CD4-positive, alpha-beta T cell treated with Interleukin-17A for 1 hour (primary cell): Measurements from ENCODE around the gene CPB1.

Experiments
- DNase-seq: peaks from one replicate; pipeline ENCODE4 v3.0.0-alpha.2; 2020

The CPB1 gene

GRCh38 chr3:148889828-148890227 is 62.2 kb downstream of the CPB1 start:
- DNase-seq = no peak

DNA sequence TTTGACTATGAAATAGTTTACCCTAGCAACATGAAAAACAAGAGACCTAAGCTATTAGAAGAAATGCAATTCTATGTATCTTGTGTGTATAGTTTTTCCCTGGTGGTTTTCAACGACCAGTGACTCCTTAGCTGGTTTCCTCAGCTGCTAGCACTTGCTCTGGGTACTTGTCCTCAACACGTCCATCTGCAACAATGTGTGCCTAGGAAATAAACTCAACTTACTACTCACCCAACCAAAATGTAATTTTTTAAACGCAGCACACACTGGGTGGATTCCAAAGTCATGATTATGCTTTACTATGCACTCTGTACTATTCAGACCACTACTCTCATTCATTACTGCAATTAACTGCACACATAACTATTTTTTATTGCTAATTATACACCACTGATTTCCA is 68.5 kb downstream of the CPB1 start:
- no peak for DNase-seq

DNA sequence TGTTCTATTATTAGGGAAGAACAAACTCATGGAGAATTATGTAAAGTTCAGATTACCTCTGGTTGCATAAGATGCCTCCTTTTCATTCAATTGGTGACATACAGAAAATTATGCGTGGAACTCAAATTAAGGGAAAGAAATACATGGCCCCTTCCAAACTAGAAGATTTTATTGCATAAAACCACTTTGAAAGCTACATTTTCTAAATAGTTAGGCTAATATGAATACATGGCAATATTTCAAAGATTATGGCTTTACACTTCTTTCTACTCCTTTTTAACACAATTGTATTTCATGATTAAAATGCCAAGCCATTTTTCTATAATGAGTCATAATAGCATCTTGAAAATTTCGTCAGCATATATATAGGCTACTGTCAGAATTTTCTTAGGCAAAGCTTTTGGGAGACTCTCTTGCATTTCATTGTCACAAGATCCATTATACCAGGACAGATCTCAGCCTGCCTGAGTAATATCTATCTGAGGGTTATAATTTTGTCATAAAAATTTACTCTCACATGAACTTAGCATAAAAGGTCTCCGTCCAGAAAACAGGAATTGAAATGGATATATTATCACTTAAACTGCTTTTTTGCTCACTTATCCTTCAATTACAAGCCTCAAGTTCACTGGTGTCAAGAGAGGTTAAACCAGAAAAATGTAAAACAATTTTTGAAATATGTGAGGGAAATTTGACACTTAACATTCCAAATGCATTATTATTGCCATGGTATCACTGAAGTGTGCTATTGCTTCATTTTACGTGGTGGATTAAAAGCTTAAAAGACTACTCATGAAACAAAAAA is 74.6 kb downstream of the CPB1 start:
- no peak for DNase-seq

DNA sequence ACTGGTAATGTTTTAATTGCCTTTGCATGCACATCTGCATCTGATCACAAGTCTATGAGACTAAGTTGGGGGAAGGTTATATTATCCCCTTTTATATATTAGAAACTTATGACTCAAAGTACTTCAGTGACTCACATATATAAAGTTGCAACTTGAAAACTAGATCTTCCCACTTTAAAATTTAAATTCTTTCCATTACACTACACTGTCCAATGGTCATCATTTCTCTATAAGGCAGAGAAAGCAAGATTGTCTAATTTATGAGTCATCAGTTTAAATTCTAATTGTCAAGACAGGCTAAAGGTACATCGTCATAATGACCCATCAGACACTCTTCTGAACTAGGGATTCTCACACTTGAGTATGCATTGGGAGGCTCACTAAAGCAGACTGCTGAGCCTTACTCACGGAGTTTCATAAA is 75.4 kb downstream of the CPB1 start:
- DNase-seq = no peak

- no peak for DNase-seq
These were observed 76.3 kb downstream of the CPB1 start for GRCh38 chr3:148903941-148904340.

- no peak for DNase-seq
These were observed 79.1 kb downstream of the CPB1 start for GRCh38 chr3:148906667-148907066.
